Loucy (cell line): ENCODE measurements around the gene GPC3.

Experiments used
- H2AFZ ChIP-seq: fragments of 200-600 bp; sonication (generic); 2 replicates; pipeline ENCODE4 v1.6.0; 2016; ENCODE audit warnings: antibody characterized with exemption, mild to moderate bottlenecking, low read length, moderate library complexity
- H3F3A ChIP-seq: fragments of 200-600 bp; 2 replicates; pipeline ENCODE4 v1.6.0; 2016; ENCODE audit warnings: antibody characterized with exemption, low read depth, mild to moderate bottlenecking
- H3K27me3 ChIP-seq: fragments of 200-600 bp; sonication (generic); 2 replicates; pipeline ENCODE4 v1.6.1; 2014; ENCODE audit warnings: low read length, mild to moderate bottlenecking; ENCODE audit not compliant: insufficient read depth, poor library complexity, severe bottlenecking
- H3K36me3 ChIP-seq: fragments of 200-600 bp; sonication (generic); 2 replicates; pipeline ENCODE4 v1.6.1; 2016; ENCODE audit warnings: low read length; ENCODE audit not compliant: insufficient read depth
- H3K4me1 ChIP-seq: fragments of 200-600 bp; sonication (generic); 2 replicates; pipeline ENCODE4 v1.5.1; 2014; ENCODE audit warnings: low read length, mild to moderate bottlenecking; ENCODE audit not compliant: insufficient read depth, poor library complexity, severe bottlenecking
- H3K4me2 ChIP-seq: fragments of 200-600 bp; sonication (generic); 2 replicates; pipeline ENCODE4 v1.6.0; 2014; ENCODE audit warnings: antibody characterized with exemption, low read length, low read depth, mild to moderate bottlenecking; ENCODE audit not compliant: poor library complexity, severe bottlenecking
- H3K4me3 ChIP-seq: fragments of 200-600 bp; sonication (generic); 2 replicates; pipeline ENCODE4 v1.5.1; 2014; ENCODE audit warnings: low read length, mild to moderate bottlenecking, mixed read lengths; ENCODE audit not compliant: poor library complexity, severe bottlenecking
- H3K79me2 ChIP-seq: fragments of 200-600 bp; sonication (generic); 2 replicates; pipeline ENCODE4 v1.6.1; 2014; ENCODE audit warnings: low read length; ENCODE audit not compliant: insufficient read depth
- H3K9ac ChIP-seq: fragments of 200-600 bp; sonication (generic); 2 replicates; pipeline ENCODE4 v1.6.0; 2014; ENCODE audit warnings: mild to moderate bottlenecking, low read depth, low read length, moderate library complexity; ENCODE audit not compliant: poor library complexity, severe bottlenecking
- H3K9me2 ChIP-seq: fragments of 200-600 bp; sonication (generic); replicated peaks from 2 replicates; pipeline ENCODE4 v1.6.1; 2016; ENCODE audit warnings: low read depth, low read length, mixed read lengths
- H3K9me3 ChIP-seq: fragments of 200-600 bp; sonication (generic); 2 replicates; pipeline ENCODE4 v1.6.1; 2014; ENCODE audit warnings: mild to moderate bottlenecking, antibody characterized with exemption, low read length, low read depth; ENCODE audit not compliant: insufficient read depth
- H4K20me1 ChIP-seq: fragments of 200-600 bp; sonication (generic); 2 replicates; pipeline ENCODE4 v1.6.0; 2014; ENCODE audit warnings: antibody characterized with exemption, low read length, mild to moderate bottlenecking; ENCODE audit not compliant: insufficient read depth, poor library complexity, severe bottlenecking
- EZH2phosphoT487 ChIP-seq: fragments of 200-600 bp; IDR thresholded peaks from 2 replicates; pipeline ENCODE4 v1.6.1; 2018; ENCODE audit warnings: antibody characterized with exemption, mild to moderate bottlenecking, moderate library complexity, borderline replicate concordance
- TF ChIP-seq, protein P1 (sequence below): fragments of 200-600 bp; sonication (generic); conservative IDR thresholded peaks from 2 replicates; pipeline ENCODE4 v1.5.1; 2014; ENCODE audit warnings: mild to moderate bottlenecking, antibody characterized with exemption, low read length

Gene GPC3

DNA sequence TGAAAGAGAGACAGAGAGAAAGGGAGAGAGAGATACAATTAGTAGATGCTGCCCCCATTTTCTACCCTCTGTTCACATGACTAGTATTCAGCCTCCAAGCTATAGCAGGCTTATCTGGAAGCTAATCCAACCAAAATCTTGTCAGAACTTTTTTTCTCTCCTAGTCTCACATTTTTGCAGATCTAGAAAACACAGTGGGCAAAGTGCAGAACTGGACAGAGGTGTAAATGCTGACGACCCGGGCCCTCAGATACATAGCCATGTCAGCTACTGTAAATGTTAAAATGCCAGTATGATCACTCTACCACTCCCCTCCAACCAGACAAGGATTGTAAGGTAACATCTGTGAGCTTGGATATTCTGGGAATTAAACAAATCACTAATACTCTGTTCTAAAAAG lies 34.3 kb downstream of the GPC3 start:
- Histone ChIP-seq H3F3A (no peaks in the 10 kb centered on the region), H4K20me1 (no peaks in the 10 kb centered on the region), H3K9me2 (no peaks in the 10 kb centered on the region), H3K9me3 (no peaks in the 10 kb centered on the region), H3K36me3 (no peaks in the 10 kb centered on the region), H2AFZ (no peak overlapping the region), H3K4me1 (no peaks in the 10 kb centered on the region), H3K4me3 (no peak overlapping the region), H3K27me3 (no peaks in the 10 kb centered on the region), H3K79me2 (no peaks in the 10 kb centered on the region), H3K9ac (no peak overlapping the region), H3K4me2 (no peak overlapping the region)
- no peak for TF ChIP-seq EZH2phosphoT487
- TF ChIP-seq, protein P1, sequence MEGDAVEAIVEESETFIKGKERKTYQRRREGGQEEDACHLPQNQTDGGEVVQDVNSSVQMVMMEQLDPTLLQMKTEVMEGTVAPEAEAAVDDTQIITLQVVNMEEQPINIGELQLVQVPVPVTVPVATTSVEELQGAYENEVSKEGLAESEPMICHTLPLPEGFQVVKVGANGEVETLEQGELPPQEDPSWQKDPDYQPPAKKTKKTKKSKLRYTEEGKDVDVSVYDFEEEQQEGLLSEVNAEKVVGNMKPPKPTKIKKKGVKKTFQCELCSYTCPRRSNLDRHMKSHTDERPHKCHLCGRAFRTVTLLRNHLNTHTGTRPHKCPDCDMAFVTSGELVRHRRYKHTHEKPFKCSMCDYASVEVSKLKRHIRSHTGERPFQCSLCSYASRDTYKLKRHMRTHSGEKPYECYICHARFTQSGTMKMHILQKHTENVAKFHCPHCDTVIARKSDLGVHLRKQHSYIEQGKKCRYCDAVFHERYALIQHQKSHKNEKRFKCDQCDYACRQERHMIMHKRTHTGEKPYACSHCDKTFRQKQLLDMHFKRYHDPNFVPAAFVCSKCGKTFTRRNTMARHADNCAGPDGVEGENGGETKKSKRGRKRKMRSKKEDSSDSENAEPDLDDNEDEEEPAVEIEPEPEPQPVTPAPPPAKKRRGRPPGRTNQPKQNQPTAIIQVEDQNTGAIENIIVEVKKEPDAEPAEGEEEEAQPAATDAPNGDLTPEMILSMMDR = no peak

GRCh38 chrX:133950214-133950613 lies 35.2 kb downstream of the GPC3 start:
- no peak overlapping the region for H3K9ac ChIP-seq
- H3K9me3 ChIP-seq = no peaks in the 10 kb centered on the region
- no peaks in the 10 kb centered on the region for H3K9me2 ChIP-seq
- H3K27me3 ChIP-seq = no peaks in the 10 kb centered on the region
- no peak overlapping the region for H2AFZ ChIP-seq
- H3K4me2 ChIP-seq = no peak overlapping the region
- H3F3A ChIP-seq = no peaks in the 10 kb centered on the region
- no peaks in the 10 kb centered on the region for H3K79me2 ChIP-seq
- H3K4me1 ChIP-seq = no peaks in the 10 kb centered on the region
- H4K20me1 ChIP-seq = no peaks in the 10 kb centered on the region
- no peaks in the 10 kb centered on the region for H3K36me3 ChIP-seq
- no peak overlapping the region for H3K4me3 ChIP-seq
- no peak for TF ChIP-seq EZH2phosphoT487
- TF ChIP-seq, protein P1 = no peak

GRCh38 chrX:133948895-133949294 lies 36.5 kb downstream of the GPC3 start:
- Histone ChIP-seq H3K9ac (no peak overlapping the region), H3K4me1 (no peaks in the 10 kb centered on the region), H3K27me3 (no peaks in the 10 kb centered on the region), H4K20me1 (no peaks in the 10 kb centered on the region), H3K9me2 (no peaks in the 10 kb centered on the region), H3K4me2 (no peak overlapping the region), H3F3A (no peaks in the 10 kb centered on the region), H3K4me3 (no peak overlapping the region), H3K9me3 (no peaks in the 10 kb centered on the region), H3K79me2 (no peaks in the 10 kb centered on the region), H2AFZ (no peak overlapping the region), H3K36me3 (no peaks in the 10 kb centered on the region)
- TF ChIP-seq, protein P1 = no peak
- TF ChIP-seq EZH2phosphoT487 = no peak
